ENCODE data around the gene GRAMD1B.
"Not testable (repeated sequence)": the region's sequence is repeated elsewhere in the genome, so short reads cannot be mapped to it uniquely, and the experiment has no call there.

Gene GRAMD1B

DNA sequence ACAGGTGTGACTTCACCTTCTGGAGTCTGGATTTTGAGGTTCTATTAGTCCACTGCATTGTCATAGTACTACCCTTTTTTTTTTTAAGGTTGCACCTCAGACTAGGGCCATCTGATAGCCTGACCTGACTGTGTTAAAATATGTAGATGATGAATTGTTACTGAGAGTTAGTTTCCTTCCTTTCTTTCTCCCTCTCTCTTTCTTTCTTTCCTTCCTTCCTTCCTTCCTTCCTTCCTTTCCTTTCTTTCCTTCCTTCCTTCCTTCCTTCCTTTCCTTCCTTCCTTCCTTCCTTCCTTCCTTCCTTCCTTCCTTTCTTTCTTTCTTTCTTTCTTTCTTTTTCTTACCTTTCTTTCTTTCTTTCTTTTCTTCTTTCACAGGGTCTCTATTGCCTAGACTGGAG, 83.2 kb downstream of the GRAMD1B start:
- not testable (repeated sequence) for DNase-seq

DNA sequence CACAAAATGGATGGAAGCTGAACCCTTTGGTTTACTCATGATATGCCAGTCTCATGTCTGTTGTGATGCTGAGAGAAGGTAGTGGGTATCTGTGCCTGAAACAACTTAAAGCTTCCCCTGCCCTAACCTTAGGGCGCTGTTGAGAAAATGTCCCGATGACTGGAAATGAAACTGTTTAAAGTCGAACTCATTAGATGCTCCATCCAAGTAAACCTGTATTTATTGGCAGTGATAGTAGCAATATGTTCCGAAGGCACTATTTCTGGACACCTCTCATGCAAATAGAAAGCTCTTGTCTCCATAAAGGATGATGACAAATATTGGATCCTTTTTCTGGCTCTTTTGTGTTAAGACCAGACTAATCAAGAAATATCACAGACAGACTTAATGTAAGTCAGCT, 86.2 kb downstream of the GRAMD1B start:
- DNase-seq: no peak

DNA sequence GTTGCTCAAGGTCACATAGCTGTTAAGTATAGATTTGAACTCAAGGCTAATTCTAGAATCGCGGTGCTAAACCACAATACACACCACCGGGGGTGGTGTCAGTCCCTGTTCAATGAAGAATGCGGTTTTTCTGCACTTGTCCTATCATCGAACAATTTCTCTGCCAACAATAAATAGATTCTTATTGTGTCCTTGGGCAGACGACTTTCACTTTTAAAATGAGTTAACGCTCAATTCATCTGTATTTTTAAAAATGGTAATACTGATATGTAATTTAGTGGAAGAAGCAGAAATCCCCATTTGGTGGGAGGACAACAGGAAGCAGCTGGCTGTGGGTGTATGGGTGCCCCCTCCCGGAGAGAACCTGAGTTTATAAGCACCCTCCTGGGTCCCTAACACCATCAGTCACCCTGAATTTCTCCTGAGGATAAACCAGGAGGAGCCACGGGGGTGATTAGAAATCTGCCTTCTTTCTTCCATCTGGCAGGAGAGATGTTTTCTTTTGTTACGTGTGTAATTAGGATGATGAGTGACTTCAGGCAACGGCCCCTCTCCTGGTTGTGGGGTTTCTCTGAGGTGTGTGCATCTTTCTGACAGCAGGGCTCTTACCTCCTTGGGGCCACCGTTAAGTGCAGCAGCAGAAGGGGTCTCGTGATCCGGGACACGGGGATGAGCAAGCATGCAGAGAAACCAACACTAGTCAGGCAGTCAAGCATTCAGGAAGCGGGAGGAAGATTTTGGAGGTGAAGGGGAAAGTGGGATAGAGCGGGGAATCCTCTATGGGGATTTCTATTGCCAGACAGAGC, 87.7 kb downstream of the GRAMD1B start:
- DNase-seq: no peak

GRCh38 chr11:123518496-123519054, 88.5 kb downstream of the GRAMD1B start:
- DNase-seq: no peak

DNA sequence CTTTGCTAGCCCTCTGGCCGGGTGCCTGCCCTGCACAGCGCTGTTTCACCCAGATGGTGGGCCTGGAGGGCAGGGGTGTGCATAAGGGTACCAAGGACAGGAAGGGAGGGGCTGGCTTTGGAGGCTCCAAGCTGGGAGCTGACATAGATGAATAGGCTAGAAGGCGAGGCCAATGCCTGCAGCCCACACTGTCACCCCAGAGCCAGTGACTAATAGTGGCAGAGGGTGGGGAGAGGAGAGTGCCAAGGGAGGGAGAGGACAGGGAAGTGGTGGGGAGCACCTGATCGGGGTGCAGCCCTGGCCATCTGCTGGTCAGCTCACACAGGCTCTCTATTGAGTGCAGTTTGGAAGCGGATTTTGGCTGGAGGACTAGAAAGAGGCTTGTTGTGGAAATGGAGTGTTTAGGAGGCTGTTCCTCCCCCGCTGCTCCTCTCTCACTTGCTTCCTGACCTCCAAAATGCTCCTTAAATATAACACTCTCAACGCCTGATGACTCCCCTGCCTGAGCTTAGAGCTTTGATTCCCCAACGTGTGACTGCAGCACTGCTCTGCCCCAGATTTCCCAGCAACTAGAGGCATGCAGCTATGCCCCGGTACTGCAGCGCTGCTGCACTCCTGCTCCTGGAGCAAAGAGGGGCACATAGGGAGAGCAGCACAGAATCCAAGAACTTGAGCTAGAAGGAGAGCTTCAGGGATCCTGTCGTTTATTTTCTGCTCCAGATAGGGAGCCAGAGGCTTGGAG, 89.2 kb downstream of the GRAMD1B start:
- no peak for DNase-seq

GRCh38 chr11:123519797-123520193, 89.7 kb downstream of the GRAMD1B start:
- DNase-seq: no peak

DNA sequence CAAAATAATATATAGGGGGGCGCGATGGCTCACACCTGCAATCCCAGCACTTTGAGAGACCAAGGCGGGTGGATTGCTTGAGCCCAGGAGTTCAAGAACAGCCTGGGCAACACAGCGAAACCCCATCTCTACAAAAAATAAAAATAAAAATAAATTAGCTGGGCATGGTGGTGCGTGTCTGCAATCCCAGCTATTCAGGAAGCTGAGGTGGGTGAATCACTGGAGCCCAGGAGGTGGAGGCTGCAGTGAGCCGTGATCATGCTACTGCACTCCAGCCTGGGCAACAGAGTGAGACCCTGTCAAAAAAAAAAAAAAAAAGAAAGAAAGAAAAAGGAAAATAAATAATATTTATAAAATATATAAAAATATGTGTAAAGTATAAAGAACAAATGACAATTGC, 90.4 kb downstream of the GRAMD1B start:
- not testable (repeated sequence) for DNase-seq

DNA sequence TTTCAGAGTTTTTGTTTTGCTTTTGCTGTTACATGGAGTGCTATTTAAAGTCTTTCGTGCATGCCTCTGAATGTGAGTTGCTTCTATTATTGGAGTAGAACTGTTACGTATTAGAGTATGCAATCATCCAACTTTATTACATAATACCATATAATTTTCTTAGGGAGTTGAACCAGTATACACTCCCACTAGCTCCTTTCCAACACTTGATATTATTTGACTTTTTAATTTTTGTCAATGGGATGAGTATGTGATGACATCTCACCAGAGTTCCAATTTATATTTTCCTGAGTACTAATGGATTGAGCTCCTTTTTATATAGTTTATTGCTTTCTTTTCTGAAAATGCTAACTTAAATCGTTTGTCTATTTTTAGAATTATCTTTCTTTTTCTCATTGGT, 90.9 kb downstream of the GRAMD1B start:
- no peak for DNase-seq

DNA sequence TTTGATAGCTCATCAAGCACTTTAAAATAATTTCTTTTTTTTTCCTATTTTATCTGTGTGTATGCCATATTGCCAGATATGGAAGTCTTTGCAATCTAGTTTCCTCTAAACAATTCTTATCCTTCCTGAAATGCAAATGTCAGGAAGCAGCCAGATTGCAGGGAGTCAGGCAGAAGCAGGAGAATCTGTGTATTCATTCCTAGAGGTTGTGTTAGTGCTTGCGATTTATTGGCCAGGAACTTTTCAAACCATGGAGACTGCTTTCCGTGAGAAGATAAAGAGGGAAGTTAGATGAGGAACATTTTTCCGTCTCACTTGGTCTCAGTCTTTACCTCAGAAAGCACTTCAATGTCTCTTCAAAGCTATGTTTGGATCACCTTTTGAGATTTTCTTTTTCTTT, 91.9 kb downstream of the GRAMD1B start:
- no peak for DNase-seq

DNA sequence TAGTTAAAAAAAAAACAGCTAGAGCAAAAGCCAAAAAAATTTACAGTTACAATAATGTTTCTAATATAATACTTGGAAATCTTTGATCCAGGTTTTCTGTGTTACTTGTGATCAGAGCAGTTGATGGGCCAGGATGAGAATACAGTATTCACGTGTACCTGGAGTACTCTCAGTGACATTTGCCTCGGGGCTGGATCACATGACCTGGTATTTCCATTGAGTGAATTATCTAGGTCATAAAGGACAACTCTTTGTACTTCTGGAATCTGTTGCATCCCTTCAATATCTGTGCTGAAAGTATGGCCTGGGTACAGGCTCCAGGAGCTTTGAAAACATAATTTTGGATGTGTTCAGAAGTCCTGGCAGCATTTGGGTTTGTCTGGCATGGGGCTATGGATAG, 93.5 kb downstream of the GRAMD1B start:
- no peak for DNase-seq

DNA sequence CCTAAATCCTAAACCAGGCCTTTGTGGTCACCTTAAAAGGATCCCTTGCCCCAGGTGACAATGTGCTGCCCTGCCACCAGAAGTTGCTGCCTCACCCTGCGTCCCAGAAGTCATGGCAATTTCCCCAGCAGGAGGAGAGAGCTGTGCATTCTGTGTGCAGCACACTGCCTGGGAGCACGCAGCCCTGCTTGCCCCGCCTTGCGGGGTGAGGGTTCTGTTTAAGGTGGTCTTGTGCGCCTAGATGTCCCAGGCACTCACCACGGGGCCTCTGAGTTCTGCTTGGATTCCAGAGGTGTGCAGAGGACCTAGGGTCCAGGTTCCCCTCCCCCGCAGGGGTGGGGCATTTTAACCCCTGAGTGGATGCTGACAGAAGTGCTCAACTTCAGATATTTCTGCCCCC, 95.0 kb downstream of the GRAMD1B start:
- no peak for DNase-seq

- DNase-seq: no peak
Measured at GRCh38 chr11:123525511-123525918, 95.4 kb downstream of the GRAMD1B start.

GRCh38 chr11:123526027-123526805, 96.1 kb downstream of the GRAMD1B start:
- DNase-seq: no peak

GRCh38 chr11:123526918-123527317, 96.8 kb downstream of the GRAMD1B start:
- DNase-seq: no peak

DNA sequence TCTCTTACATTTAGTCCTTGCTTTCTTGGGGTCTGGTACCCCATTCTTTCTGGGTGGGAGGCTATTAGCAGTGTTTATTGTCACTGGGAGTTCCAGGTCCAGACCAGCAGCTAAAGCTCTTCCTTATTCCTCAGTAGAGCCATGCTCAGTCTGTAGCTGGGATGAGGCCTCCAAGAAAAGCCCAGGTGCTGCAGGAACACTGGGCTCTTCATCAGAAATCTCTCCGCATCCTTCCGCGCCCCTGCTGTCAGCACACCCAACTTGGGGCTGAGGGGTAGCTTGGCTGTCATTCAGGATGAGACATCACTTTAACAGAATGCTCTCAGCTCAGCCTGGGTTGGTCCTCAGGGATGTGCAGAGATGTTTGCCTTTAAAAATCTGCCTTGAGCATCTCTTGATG, 97.5 kb downstream of the GRAMD1B start:
- DNase-seq: no peak

GRCh38 chr11:123527947-123528346, 97.9 kb downstream of the GRAMD1B start:
- no peak for DNase-seq

GRCh38 chr11:123531325-123531724, 101.3 kb downstream of the GRAMD1B start:
- DNase-seq: no peak

- no peak for DNase-seq
Measured at GRCh38 chr11:123532131-123532530, 102.1 kb downstream of the GRAMD1B start.

DNA sequence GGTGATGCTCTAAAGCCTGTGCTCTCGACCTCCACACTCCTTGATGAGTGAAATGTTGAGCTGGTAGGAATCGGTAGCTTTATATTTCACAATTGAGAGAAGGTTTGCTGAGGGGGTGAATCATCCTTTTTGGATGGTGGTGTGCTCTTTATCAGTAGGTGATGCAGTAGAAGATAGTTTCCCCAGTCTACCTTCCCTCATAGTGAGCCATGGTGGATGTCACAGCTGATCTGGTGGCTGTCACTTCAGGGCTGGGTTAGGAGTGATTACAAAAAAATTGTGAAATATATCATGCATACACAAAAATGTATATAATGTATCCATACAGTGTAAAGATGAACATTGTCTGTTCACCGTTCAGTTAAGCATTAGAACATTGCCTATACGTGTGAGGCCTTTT, 105.3 kb downstream of the GRAMD1B start:
- no peak for DNase-seq

- no peak for DNase-seq
Measured at GRCh38 chr11:123536690-123537437, 106.8 kb downstream of the GRAMD1B start.

- DNase-seq: no peak
Measured at GRCh38 chr11:123537726-123538125, 107.7 kb downstream of the GRAMD1B start.

GRCh38 chr11:123543797-123544196, 113.7 kb downstream of the GRAMD1B start:
- no peak for DNase-seq
